ENCODE data around the gene SLC25A13. TPM values are rescaled to one million over a fixed set of nuclear protein-coding genes. Genes with fewer than 3 reads are reported as not detected.

SLC25A13 gene
- total RNA-seq, 1 experiment from 2014 or later, result 71.7 TPM

GRCh38 chr7:96287559-96287958, 34.3 kb downstream of the SLC25A13 start:
- DNase-seq, result no peak
- Histone ChIP-seq H3K56ac (ENCODE audit: insufficient read length, low read depth, low read length) (no peak overlapping the region), H3K27ac (ENCODE audit: insufficient read length, low read depth, low read length) (no peak overlapping the region), H3K18ac (ENCODE audit: insufficient read length, low read depth, low read length) (no peak overlapping the region), H3K27me3 (ENCODE audit: insufficient read depth, low read length) (no peaks in the 10 kb centered on the region), H2AK5ac (ENCODE audit: insufficient read length, low read length) (no peak overlapping the region), H3K4ac (ENCODE audit: low read depth, low read length) (no peak overlapping the region), H3K4me2 (ENCODE audit: insufficient read depth, insufficient read length, low read length) (no peak overlapping the region), H2AFZ (ENCODE audit: low read length) (no peak overlapping the region), H3K9ac (ENCODE audit: extremely low read depth, insufficient read length, low read length) (no peak overlapping the region), H4K91ac (ENCODE audit: insufficient read length, low read depth, low read length) (no peak overlapping the region), H3K23ac (ENCODE audit: insufficient read length, low read depth, low read length) (no peak overlapping the region), H3T11ph (ENCODE audit: low read length) (no peak overlapping the region), H4K8ac (replicated peaks; ENCODE audit: insufficient read length, low read depth, low read length) (no peak overlapping the region), H2BK15ac (ENCODE audit: low read depth, low read length) (no peak overlapping the region), H2BK12ac (ENCODE audit: insufficient read length, low read depth, low read length) (no peak overlapping the region), H4K20me1 (ENCODE audit: control insufficient read depth, insufficient read depth, insufficient read length) (no peaks in the 10 kb centered on the region), H3K14ac (ENCODE audit: insufficient read depth, low read length) (no peak overlapping the region), H2BK5ac (ENCODE audit: insufficient read length, low read length) (no peak overlapping the region), H4K5ac (ENCODE audit: insufficient read length, low read depth, low read length) (no peak overlapping the region), H2BK120ac (ENCODE audit: low read depth, low read length, poor library complexity, severe bottlenecking) (no peak overlapping the region), H3K79me1 (ENCODE audit: insufficient read depth, low read depth, low read length, poor library complexity, severe bottlenecking) (no peaks in the 10 kb centered on the region), H3K79me2 (ENCODE audit: insufficient read depth, low read length) (peaks cover 6% of the 10 kb centered on the region; the same call in 1 of the 2 replicates), H2BK20ac (ENCODE audit: low read depth, low read length, poor library complexity, severe bottlenecking) (no peak overlapping the region), H3K9me3 (ENCODE audit: control insufficient read depth, low read depth, low read length) (no peaks in the 10 kb centered on the region), H3K4me1 (ENCODE audit: insufficient read depth, low read length) (peaks cover 4% of the 10 kb centered on the region; the same call in 1 of the 2 replicates), H3K23me2 (ENCODE audit: insufficient read length, low read depth, low read length, poor library complexity, severe bottlenecking) (no peaks in the 10 kb centered on the region)
- Mint-ChIP-seq H3K4me3 (no peak overlapping the region), H3K27ac (no peak overlapping the region), H3K36me3 (ENCODE audit: insufficient read depth in 1 of 3, low read depth in 3 of 3) (peaks cover 37 to 47% (median 39%) of the 10 kb centered on the region in 3 experiments), H3K27me3 (ENCODE audit: low read depth) (peaks cover 2% of the 10 kb centered on the region; the same call in 1 of the 2 replicates), H3K9me3 (peaks cover 30 to 38% of the 10 kb centered on the region in 2 experiments), H3K4me1 (peaks cover 17 to 19% of the 10 kb centered on the region in 2 experiments)
- TF ChIP-seq CTCF (conservative IDR thresholded peaks at IDR 0.05), result no peak
- no CpG with 5 or more reads among the region's 4 CpGs for WGBS (ENCODE audit: extremely low coverage, insufficient read length, low lambda C conversion rate)

Data from H9 (cell line).